ENCODE results near the gene ADAMTSL2.

Gene ADAMTSL2

GRCh38 chr9:133499892-133500270, 34.6 kb upstream of the ADAMTSL2 start:
- DNase-seq (ENCODE audit: low spot score): no peak

GRCh38 chr9:133502112-133502511, 32.4 kb upstream of the ADAMTSL2 start:
- DNase-seq (ENCODE audit: low spot score): no peak

DNA sequence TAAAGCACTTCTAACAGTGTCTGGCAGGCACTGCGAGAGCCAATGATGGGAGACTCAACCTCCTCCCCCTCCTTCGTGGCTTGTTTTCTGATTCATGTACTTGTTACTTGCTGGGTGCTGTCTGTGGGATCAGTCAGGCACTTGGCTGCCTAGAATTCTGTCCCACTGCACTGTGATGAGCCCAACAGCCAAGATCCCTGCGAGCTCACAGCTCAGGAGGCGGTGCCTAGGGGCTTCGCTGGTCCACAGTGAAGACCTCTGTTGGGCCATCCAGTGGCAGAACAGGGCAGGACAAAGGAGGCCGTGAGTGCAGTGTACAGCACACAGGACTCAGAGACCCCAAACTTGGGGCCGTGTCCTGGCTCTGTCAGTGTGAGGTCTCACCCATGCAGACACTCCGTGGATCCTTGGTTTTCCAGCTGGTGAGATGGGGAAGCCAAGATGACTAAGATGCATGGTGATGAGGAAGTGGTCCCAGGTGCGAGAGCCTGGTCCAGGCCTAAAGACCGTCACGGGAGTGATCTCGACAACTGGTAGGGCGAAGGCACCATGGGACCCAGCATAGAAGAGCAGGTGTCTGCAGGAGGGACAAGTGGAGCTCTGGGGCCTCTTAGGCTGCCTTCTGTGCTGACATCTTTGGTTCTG, 29.2 kb upstream of the ADAMTSL2 start:
- DNase-seq (ENCODE audit: low spot score): no peak

GRCh38 chr9:133505901-133506652, 28.4 kb upstream of the ADAMTSL2 start:
- no peak for DNase-seq (ENCODE audit: low spot score)

GRCh38 chr9:133506653-133507038, 27.9 kb upstream of the ADAMTSL2 start:
- no peak for DNase-seq (ENCODE audit: low spot score)

GRCh38 chr9:133507246-133507965, 27.1 kb upstream of the ADAMTSL2 start:
- no peak for DNase-seq (ENCODE audit: low spot score)

DNA sequence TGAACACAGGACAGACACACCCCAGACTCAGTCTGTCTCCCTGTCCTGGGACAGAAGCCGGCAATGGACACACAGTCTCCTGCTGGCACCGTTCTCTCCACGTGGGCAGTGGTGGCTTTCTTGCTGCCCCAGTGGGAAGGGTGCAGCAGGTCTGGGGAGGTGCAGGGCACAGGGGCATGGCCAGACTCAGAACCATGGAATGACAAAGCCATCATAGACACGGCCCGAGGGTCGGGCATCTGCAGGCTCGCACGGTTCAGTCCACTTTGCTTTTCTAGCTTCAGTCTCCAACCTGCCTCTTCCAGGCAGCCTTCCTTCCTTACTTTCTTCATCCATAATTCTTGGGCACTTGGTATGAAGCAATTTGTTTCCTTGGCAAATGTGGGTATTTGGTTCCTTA, 26.5 kb upstream of the ADAMTSL2 start:
- DNase-seq (ENCODE audit: low spot score): no peak

DNA sequence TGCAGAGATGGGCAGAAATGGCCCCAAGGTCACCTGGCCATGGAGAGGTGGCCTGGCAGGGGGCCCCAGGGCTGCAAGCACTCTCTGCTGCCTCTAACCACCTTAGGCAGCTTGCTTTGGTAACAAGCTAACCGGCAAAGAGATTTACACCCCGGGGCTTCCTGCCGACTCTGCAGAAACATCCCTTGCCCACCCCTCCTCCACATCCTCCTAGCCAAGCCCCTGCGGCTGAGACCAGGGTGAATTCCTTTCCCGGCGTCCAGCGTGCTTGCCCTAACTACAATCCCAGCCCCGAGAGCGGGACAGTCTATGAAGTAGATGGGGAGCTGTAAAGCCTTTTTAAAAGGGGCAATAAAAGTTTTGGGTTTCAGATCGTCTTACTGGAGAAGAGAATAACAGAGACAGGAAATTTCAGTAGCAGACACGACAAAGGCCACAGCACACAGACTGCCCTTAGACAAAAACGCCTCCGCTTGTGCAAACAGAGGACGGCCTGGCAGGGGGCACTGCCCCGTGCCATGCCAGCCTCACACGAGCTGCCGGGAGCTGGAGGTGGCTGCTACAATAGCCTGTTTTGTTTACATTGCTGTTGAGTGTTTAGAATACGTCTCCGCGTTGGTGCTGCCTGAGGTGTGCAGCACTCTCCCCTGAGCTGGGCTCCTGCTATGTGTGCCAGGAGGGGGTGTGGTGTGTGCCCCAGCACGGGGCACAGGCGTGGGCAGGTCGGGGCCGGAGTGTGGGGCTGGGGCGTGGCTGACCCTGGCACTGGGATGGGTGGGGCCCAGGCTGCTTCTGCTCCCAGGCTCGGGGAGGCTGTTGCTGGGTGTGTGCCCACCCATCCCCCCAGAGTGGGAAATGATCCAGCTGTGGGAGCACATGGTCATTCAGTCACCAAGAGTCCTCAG, 25.1 kb upstream of the ADAMTSL2 start:
- peak; percentile 15 for DNase-seq (ENCODE audit: low spot score)

DNA sequence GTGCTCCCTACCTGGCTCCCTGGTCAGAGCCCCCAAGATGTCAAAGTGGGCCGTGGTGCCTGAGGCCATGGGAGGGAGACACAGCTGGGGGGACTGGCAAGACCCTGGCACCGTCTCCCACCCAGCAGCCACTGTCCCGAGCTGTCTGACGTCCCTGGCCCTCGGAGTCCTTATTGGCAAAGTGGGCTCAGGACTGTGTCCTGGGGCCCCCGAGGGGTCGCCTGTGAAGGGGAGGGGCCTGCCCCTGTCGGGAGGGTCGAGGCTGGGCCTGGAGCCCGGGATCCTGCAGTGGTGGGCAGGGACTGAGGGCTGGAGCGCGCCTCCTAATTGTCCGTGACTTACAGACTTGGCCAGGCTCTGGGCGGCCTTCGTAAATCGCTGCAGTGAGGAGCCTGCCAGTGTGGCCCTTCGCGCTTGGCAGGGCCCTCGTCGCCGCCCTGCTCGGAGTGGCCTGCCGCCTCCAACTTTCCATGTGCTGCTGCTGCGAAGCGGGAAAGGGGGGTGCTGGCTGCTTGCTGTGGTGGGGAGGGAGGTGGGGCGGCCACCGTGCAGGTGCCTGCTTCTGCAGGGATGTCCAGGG, 23.5 kb upstream of the ADAMTSL2 start:
- DNase-seq (ENCODE audit: low spot score): no peak

GRCh38 chr9:133511607-133512006, 22.9 kb upstream of the ADAMTSL2 start:
- no peak for DNase-seq (ENCODE audit: low spot score)

- no peak for DNase-seq (ENCODE audit: low spot score)
Observed at GRCh38 chr9:133512253-133513213, 22.0 kb upstream of the ADAMTSL2 start.

- peak; percentile 40 for DNase-seq (ENCODE audit: low spot score)
Observed at GRCh38 chr9:133513214-133514100, 21.0 kb upstream of the ADAMTSL2 start.

- DNase-seq (ENCODE audit: low spot score): peak; percentile 11
Observed at GRCh38 chr9:133514460-133515239, 19.9 kb upstream of the ADAMTSL2 start.

DNA sequence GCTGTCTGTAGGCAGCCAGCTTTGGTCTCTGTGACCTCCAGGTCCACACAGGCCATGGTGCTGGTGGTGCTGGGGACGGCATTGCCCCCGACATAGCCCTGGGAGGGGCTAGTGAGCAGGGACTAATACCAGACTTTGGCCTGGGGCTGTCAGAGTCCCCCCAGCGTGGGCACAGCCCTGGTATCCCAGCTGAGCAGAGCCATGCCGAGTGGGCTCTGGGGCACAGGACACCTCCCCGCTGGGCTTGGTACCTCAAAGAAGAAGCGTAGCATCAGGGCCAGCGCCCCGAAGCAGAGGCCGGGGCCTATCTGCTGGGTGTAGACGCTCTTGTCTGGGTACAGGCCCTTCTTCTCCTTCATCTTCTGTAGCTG, 19.3 kb upstream of the ADAMTSL2 start:
- DNase-seq (ENCODE audit: low spot score): no peak

DNA sequence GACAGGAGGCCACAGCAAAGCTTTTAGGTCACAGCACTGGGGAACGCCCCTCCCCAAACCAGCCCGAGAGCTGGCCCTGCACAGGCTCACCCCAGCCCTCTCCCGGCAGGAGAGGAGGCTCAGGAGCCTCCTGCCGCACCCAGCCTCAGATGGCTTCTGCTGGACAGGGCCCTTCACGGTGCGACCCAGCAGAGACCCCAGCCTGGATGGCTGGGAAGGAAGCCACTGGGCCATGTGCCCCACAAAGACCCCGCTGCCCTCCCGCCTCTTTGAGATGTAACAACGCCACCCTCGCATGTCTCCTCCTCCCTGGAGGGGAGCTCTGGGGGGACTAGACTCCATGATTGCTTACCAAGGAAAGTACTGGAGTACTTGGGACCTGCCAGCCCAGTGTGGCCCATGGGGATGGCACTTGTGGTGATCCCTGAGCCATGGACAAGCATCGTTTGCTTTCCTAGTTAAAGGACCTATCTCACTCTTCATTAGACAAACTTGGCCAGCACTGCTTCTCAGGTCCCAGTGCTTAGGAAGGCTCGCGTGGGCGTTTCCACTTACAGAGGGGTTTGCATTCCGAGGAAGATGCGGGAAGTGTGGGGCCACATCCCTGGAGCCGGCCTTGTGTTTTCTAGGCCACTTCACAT, 18.8 kb upstream of the ADAMTSL2 start:
- no peak for DNase-seq (ENCODE audit: low spot score)

- no peak for DNase-seq (ENCODE audit: low spot score)
Observed at GRCh38 chr9:133516256-133516960, 18.1 kb upstream of the ADAMTSL2 start.

DNA sequence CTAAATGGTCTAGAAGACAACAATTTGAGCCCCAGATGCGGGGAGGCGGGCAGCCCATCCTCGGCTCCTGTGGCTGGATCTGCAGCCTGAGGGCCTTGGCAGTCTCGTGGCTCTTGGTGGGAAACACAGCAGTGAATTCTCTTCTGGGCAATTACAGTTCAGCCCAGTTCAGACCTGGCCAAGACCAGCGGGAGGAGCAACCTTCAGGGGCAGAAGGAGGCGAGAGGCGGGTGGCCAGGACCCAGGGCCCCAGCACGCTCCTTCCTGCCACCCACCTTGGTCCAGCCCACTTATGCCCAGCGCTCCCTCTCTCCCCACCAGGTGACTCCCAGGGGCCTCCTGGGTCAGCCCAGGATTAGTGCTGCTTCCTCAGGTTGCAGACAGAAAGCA, 17.5 kb upstream of the ADAMTSL2 start:
- DNase-seq (ENCODE audit: low spot score): no peak

DNA sequence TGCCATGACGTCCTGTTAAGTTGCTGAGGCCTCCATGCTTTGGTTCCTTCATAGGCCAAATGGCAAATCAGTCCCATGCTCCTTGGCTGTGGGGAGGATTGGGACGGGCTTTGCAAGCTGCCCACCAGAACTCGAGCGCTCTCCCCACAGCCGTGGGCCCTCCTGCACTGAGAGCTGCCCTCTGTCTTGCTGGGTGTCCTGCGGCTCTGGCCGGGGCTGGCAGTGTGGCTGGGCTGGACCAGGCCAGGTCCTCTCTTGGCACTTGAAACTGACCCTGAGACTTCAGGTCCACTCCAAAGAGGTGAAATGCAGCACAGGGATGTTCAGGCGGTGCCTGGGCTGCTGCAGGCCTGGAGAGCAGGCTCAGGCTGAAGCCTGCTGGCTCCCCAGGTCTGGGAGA, 16.8 kb upstream of the ADAMTSL2 start:
- DNase-seq (ENCODE audit: low spot score): no peak
